Neural crest cell (in vitro differentiated cells): ENCODE data around the gene TIGD3. TPM values are rescaled to one million over a fixed set of nuclear protein-coding genes. Genes with fewer than 3 reads are reported as not detected.

ENCODE experiments used
- DNase-seq: peaks from one replicate; pipeline ENCODE4 v3.0.0; 2021; ENCODE audit warnings: low read depth, mixed read lengths, low spot score
- H3K27ac Mint-ChIP-seq: one replicate; pipeline ENCODE4 v1.8.0; 2021; ENCODE audit warnings: mild to moderate bottlenecking, mixed read lengths; ENCODE audit not compliant: unreplicated experiment
- H3K27me3 Mint-ChIP-seq: 2 replicates; pipeline ENCODE4 v1.8.0; 2021; ENCODE audit warnings: low read depth, mild to moderate bottlenecking, mixed read lengths
- H3K36me3 Mint-ChIP-seq: 2 replicates; pipeline ENCODE4 v1.8.0; 2021; ENCODE audit warnings: low read depth, mild to moderate bottlenecking, mixed read lengths
- H3K4me1 Mint-ChIP-seq: 2 replicates; pipeline ENCODE4 v1.8.0; 2021; ENCODE audit warnings: mixed read lengths
- H3K4me3 Mint-ChIP-seq: one replicate; pipeline ENCODE4 v1.8.0; 2021; ENCODE audit warnings: mild to moderate bottlenecking, mixed read lengths
- H3K9me3 Mint-ChIP-seq: 2 replicates; pipeline ENCODE4 v1.8.0; 2021; ENCODE audit warnings: mixed read lengths
- total RNA-seq: library from RNA; stranded (reverse); gene quantifications from 2 replicates; pipeline ENCODE4 v1.2.1, GENCODE V29; 2021
- TF ChIP-seq, protein P1 (sequence below): fragments of 200-600 bp; sonication (generic); conservative IDR thresholded peaks from 2 replicates; pipeline ENCODE4 v1.5.0; 2021; ENCODE audit warnings: antibody characterized with exemption, mild to moderate bottlenecking

Gene TIGD3
- total RNA-seq, 1 donor from 2014 or later = 3.3 TPM

DNA sequence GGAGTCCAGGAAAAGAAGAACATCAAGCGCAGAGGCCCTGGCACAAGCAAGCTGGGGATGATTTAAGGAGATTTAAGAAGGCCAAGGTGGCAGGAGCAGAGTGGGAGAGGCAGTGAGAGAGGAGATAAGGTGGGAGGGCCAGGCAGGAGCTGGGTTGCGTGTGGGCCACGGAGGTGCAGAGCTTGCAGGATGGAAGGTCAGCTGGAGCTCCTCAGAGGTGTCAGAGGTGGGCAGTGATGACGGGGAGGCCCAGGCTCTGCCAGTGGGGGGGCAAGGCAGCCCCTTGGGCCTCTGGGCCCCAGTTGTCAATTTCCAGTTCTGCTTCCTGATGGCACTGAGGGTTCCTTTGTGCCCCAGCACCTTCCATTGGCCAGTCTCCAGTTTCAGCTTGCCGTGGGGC, 38.3 kb downstream of the TIGD3 start:
- Mint-ChIP-seq H3K36me3 (peaks cover 3% of the 10 kb centered on the region), H3K9me3 (no peaks in the 10 kb centered on the region), H3K4me1 (peaks cover 32% of the 10 kb centered on the region), H3K4me3 (no peak overlapping the region), H3K27ac (no peak overlapping the region), H3K27me3 (no peaks in the 10 kb centered on the region)
- no peak for DNase-seq
- TF ChIP-seq, protein P1, sequence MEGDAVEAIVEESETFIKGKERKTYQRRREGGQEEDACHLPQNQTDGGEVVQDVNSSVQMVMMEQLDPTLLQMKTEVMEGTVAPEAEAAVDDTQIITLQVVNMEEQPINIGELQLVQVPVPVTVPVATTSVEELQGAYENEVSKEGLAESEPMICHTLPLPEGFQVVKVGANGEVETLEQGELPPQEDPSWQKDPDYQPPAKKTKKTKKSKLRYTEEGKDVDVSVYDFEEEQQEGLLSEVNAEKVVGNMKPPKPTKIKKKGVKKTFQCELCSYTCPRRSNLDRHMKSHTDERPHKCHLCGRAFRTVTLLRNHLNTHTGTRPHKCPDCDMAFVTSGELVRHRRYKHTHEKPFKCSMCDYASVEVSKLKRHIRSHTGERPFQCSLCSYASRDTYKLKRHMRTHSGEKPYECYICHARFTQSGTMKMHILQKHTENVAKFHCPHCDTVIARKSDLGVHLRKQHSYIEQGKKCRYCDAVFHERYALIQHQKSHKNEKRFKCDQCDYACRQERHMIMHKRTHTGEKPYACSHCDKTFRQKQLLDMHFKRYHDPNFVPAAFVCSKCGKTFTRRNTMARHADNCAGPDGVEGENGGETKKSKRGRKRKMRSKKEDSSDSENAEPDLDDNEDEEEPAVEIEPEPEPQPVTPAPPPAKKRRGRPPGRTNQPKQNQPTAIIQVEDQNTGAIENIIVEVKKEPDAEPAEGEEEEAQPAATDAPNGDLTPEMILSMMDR = no peak

DNA sequence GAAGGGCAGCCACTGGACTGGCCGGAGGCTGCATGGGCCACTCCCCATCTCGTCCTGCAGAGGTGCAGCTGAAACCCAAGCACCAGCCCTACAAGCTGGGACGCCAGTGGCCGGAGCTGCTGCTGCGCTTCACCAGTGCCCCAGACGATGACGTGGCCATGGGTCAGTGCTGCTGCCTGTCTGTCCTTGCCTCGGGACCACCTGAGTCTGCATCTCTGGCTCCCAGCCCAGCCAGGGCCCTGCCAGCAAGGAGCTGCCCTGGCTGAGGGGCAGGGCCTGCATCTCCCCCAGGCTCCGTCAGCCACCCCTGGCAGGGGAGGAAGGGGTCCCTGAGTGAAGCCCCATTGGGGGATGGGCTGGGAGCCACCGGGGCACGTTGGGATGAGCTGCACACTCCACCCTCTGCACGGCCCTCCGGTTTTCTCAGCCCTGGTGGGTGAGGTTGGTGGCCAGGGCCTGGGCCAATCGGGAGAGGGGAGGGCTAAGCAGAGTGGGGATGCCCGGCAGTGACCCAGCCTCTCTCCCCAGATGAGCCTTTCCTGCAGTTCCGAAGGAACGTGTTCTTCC, 39.0 kb downstream of the TIGD3 start:
- Mint-ChIP-seq H3K4me1 (peaks cover 28% of the 10 kb centered on the region), H3K27ac (no peak overlapping the region), H3K4me3 (no peak overlapping the region), H3K9me3 (no peaks in the 10 kb centered on the region), H3K27me3 (no peaks in the 10 kb centered on the region), H3K36me3 (peaks cover 3% of the 10 kb centered on the region)
- TF ChIP-seq, protein P1 = no peak
- no peak for DNase-seq

DNA sequence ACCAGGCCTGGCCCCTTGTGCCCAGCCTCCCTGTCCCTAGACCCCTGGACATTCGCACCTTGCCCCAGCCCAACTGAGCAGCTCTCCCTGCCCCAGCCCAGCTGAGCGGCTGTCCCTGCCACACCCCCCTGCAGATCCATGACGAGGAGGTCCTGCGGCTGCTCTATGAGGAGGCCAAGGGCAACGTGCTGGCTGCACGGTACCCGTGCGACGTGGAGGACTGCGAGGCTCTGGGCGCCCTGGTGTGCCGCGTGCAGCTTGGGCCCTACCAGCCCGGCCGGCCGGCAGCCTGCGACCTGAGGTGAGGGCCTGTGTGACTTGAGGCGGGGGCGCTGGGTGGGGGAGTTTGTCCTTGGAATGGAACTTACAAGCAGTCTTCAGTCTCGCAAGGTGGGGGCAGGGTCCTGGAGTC, 39.6 kb downstream of the TIGD3 start:
- TF ChIP-seq, protein P1 = no peak
- H3K9me3 Mint-ChIP-seq = no peaks in the 10 kb centered on the region
- no peak overlapping the region for H3K27ac Mint-ChIP-seq
- no peaks in the 10 kb centered on the region for H3K27me3 Mint-ChIP-seq
- peaks cover 22% of the 10 kb centered on the region for H3K4me1 Mint-ChIP-seq
- no peak for DNase-seq
- no peak overlapping the region for H3K4me3 Mint-ChIP-seq
- peaks cover 3% of the 10 kb centered on the region for H3K36me3 Mint-ChIP-seq

DNA sequence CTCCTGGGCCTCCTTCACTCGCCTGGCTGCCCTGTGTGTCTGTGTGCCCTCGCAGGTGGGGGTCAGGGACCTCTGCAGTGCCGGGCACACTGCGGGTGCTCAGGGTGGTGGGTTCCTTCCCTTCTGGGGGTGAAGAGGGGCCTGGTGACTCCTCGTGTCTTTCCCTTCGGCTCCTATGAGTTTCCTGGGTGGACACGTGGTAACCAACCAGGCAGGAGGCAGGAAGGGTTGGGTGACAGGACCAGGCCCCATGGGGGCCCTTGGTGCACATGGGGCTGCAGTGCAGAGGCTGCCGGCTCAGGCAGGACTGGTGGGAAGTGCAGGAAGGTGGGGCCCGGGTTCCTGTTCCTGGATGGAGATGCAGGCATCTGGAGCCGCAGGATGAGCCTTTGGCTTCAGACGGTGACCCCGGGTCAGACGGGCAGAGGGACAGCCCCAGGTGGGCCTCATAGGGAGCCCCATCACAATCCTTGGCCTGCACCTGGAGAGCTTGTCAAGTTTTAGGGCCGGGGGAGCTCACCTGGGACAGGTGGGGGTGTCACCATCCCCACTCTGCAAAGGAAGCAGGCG, 41.5 kb downstream of the TIGD3 start:
- Mint-ChIP-seq H3K9me3 (no peaks in the 10 kb centered on the region), H3K4me1 (peaks cover 3% of the 10 kb centered on the region), H3K4me3 (no peak overlapping the region), H3K36me3 (peaks cover 3% of the 10 kb centered on the region), H3K27ac (no peak overlapping the region), H3K27me3 (no peaks in the 10 kb centered on the region)
- no peak for DNase-seq
- TF ChIP-seq, protein P1 = no peak

DNA sequence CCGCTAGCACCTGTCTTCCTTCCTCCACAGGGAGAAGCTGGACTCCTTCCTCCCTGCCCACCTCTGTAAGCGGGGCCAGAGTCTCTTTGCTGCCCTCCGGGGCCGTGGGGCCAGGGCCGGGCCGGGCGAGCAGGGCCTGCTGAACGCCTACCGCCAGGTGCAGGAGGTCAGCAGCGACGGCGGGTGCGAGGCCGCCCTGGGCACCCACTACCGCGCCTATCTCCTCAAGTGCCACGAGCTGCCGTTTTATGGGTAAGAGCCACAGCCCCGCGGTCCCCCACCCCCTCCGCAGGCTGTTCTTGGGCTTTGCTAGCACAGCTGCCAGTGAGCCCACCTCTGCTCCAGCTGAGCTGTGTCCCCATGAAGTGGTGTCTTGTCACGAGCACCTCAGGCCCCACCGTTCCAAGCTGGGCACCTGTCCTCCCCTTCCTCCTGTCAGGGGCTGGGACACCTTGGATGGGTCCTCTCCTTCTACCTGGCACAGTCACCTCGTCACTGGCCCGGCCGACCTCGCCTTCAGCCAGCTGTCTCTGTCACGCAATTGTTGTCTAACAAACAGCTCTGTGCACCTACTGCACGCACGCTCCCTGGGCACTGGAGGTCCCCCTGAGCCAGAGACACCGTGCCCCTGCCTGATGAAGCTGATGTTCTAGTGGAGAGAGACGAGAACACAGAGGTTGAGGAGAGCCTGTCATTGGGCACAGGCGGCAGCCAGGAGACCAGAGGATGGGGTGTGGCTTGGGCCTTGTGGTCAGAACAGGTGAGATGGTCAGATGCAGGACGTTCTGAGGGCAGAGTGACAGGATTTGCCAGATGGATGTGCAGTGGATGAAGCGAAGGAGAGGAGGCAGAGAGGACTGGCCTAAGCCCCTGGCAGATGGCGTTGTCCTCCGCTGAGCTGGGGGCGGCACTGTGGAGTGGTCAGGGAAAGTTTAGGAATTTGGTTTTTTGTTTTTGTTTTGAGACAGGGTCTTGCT, 42.5 kb downstream of the TIGD3 start:
- Mint-ChIP-seq H3K4me1 (no peaks in the 10 kb centered on the region), H3K27ac (no peak overlapping the region), H3K4me3 (no peak overlapping the region), H3K36me3 (peaks cover 3% of the 10 kb centered on the region), H3K27me3 (no peaks in the 10 kb centered on the region), H3K9me3 (no peaks in the 10 kb centered on the region)
- no peak for DNase-seq
- TF ChIP-seq, protein P1 = no peak
